G401 (cell line): ENCODE measurements around the gene ADAM30. TPM values are rescaled to one million over a fixed set of nuclear protein-coding genes. Genes with fewer than 3 reads are reported as not detected.
"Not testable (repeated sequence)": the region's sequence is repeated elsewhere in the genome, so short reads cannot be mapped to it uniquely, and the experiment has no call there.

Experiments
- DNase-seq: peaks from one replicate; pipeline ENCODE4 v3.0.0-alpha.2; 2015; ENCODE audit warnings: low spot score
- in situ Hi-C: cut with HindIII; loops from 2 replicates; pipeline ENCODE4 v1.10.0; 2016; ENCODE audit warnings: low sequenced_read_pairs, mixed read lengths
- total RNA-seq: library from RNA; depleted of rRNA; stranded (reverse); fragments of >200 nt; shearing (Covaris generic); gene quantifications from 2 replicates; pipeline ENCODE4 v1.2.3, GENCODE V29; 2014

Gene ADAM30
- total RNA-seq, 1 experiment from 2014 or later = not detected

GRCh38 chr1:119882132-119883049 is 13.9 kb downstream of the ADAM30 start:
- DNase-seq = no peak
- in situ Hi-C loops = no loop called here

DNA sequence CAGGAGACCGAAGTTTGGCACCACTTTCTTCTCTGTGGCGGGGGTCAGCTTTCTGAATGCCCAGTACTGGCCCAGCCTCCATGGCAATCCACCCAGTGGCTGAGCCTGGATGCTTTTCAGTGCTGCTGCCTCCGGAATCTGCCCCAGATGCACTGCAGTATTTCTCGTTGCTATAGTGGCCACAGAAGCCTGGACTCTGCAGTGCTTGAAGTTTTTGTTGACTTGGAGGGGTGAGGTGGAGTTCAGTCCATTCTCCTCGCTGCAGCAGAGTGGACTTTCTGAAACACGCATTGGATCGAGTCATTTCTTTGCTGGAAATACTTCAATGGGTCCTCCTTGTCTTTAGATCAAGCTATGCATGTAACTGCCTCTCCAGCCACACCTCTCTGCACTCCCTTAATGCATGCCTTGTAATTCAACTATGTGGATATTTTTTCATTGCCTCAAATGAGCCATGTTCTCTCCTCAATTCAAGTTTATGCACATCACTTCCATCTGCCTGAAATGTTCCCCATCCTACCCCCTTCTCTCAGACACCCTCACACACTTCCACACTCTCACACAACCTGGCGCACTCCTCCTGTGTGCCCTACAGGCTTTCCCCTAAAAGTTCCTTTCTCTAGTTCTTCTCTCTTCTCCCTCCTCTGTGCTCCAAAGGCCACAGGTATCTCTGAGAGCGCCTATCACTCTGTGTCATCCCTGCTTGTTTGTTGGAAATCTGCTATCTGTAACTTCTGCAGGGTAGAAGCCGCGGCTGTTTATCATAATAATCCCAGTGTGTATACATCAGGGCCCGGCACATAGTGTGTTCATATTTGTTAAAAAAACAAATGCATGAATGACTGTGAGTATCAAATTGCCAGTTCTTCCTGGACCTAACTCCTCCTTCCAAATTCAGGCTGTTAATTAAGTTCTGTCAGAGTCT is 16.5 kb downstream of the ADAM30 start:
- in situ Hi-C loops = no loop called here

DNA sequence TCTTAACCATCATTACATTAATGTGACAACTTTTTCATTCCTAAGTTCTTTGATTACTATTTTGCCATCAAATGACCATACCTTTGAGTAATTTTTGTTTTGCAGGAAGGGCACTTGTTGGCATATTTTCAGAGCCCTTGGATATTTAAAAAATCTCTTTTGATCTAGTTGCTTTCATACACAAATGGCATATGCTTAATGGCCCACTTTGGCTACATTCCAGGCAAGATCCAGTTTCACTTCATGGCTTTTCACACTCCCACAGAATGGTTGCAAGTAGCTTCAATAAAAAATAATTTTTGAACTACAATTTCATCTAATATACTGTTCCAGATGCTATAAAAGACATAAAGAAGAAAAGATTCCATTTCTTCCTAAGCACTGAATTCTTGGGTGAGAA is 18.1 kb downstream of the ADAM30 start:
- in situ Hi-C loops = no loop called here
- DNase-seq = no peak

More for the DNA sequence above, 16.5 kb downstream of the ADAM30 start:
- DNase-seq = no peak

GRCh38 chr1:119874186-119874585 is 22.1 kb downstream of the ADAM30 start:
- DNase-seq = no peak
- in situ Hi-C loops = no loop called here

- DNase-seq = no peak
- in situ Hi-C loops = no loop called here
Observed at GRCh38 chr1:119873135-119874015, 22.9 kb downstream of the ADAM30 start.

DNA sequence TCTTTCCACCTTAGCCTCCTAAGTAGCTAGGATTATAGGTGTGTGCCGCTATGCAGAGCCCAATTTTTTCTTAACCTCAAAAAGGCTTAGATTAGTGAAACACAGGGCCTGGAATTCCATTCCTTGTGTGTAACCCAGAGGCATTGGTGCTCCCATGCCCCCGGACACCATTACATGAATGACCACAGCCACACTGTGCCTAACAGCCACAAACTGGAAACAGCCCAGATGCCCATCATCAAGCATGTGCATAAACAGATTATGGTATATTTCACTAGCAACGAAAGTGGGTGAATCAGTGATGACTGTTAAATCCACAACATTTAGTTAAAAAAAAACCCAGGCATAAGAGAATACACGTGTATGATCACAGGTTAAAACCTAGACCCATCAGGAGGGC is 24.4 kb downstream of the ADAM30 start:
- no peak for DNase-seq
- in situ Hi-C loops = no loop called here

DNA sequence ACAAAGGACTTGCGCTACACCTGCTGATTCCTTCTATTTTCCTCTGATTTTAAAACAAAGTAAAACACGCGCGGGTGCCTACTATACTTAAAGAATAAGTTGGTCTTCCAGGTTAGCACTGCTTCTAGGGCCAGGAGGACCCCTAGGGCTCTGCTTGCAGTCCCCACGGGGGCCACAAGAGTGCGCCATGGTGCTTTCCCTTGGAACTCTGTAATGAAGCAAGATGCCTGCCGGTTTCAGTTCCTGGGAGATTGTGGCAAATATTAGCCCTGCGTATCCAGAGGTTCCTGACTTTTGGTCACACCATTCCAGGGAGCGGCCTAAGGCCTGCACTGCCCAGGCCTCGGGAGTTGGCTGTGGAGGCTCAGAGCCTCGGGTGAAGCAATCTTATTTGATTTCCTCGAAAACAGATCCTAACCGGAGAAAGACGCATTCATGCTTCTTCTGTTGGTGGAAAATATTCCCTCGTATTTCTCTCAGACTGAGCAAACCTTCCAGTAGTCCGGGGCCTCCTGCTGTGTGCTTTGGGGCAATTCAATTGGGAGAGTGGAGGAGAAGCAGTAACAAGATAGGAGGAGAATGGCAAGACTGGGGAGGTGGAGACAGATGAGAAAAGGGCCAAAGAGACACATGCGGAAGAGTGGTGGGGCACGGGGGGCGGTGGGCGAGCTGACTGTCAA is 25.3 kb downstream of the ADAM30 start:
- in situ Hi-C loops = no loop called here
- DNase-seq = peak; percentile 41

DNA sequence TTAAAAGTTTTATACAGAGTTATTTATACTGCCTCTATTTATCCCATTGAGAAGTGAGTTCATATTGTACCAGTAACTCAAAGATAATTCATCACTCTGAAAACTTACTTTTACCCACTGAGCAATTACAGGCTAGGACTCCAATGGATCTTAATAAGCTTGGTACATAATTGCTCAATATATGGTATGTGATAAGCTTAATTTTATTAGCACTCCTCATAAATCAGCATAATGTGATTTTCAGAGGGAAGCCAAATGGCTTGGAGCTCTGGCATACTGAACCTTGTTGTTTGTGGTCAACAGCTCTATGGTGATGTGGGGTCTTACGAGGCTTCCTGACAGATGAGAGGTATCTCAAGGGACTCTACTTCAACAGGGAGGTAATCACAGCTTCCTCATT is 26.3 kb downstream of the ADAM30 start:
- in situ Hi-C loops = no loop called here
- DNase-seq = no peak

DNA sequence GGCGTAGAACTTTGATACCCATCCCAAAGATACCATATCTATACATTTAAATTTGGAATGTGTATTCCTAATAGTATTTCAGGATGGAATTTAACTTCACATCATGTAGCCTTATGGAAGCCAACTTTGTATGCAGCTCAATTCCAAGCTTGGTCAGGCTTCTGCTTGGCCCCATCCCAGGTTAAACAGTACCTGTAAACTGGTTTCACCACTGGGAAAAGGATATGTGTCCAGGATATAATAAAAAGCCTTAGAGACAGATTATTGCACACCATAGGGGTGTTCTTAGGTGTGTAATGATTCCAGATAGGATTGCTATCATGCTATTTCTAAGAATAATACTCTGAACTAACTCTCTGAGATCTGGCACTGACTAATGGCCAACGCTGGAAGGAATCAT is 28.1 kb downstream of the ADAM30 start:
- in situ Hi-C loops = no loop called here
- DNase-seq = no peak

DNA sequence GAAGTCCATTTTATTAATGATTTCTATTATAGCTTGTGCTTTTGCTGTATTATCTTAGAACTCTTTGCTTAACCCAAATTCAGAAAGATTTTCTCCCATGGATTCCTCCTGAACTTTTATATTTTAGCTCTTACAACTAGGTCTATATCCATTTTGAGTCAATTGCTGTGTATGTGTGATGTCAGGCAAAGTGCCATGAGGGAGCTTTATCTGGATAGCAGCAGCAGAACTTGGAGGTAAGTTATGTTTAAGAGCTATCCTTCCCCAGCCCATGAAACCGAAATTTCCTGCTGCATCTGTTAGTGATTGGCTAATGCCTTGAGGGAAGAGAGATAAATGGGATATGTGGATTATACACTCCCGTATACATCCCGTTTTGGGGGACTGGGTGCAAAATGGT is 29.9 kb downstream of the ADAM30 start:
- DNase-seq = no peak
- in situ Hi-C loops = no loop called here

- no peak for DNase-seq
- in situ Hi-C loops = no loop called here
Observed at GRCh38 chr1:119865627-119866026, 30.7 kb downstream of the ADAM30 start.

- in situ Hi-C loops = no loop called here
- no peak for DNase-seq
Observed at GRCh38 chr1:119862276-119862675, 34.0 kb downstream of the ADAM30 start.

- in situ Hi-C loops = no loop called here
Observed at GRCh38 chr1:119861547-119861946, 34.8 kb downstream of the ADAM30 start.

GRCh38 chr1:119859647-119860046 is 36.7 kb downstream of the ADAM30 start:
- in situ Hi-C loops = no loop called here
- DNase-seq = no peak

More at GRCh38 chr1:119861547-119861946, 34.8 kb downstream of the ADAM30 start:
- no peak for DNase-seq

DNA sequence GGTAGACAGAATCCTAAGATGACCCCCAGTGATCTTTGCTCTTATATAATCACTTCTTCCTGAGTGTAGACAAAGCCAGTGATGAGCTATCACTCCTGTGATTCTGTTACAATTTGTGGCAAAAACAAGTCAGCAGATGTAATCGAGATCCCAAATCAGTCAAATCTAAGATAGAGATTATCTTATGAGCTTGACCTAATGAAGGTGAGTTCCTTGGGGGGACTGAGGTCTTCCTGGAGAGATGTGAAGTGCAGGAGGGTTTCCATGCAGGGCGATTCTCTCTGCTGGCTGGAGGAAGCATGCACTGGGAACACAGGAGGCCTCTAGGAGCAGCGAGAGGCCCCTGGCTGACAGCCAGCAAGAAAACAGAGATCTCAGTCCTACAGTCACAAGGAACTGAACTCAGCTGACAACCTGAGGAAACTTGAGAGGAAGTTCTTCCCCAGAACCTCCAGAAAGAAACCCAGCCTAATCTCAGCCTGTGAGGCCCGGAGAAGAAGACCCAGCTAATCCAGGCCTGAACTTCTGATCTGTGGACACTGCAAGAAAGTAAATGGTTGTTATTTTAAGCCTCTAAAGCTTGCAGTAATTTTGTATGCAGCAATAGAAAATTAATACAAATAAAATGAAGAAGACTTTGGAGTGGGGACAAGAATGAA is 37.6 kb downstream of the ADAM30 start:
- in situ Hi-C loops, DNase-seq: not testable (repeated sequence)

DNA sequence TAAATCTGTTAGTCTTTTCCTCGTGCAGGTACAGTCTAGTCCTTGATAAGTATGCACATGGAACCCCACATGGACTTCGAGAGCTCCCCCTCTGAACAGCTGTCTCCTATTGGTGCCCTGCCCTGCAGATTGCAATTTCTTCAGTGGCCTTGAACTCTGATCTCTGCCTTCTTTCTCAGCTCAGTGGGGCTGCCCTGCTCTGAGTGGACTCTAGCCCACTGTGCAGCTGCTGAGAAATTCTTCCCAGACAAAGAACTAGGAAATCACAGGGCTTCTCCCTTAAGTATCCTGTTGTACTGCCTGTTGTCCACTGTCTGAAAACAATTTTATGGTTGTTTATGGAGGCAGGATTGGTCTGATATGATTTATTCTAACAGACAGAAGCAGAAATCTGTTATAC is 38.2 kb downstream of the ADAM30 start:
- no peak for DNase-seq
- in situ Hi-C loops = no loop called here

- in situ Hi-C loops = no loop called here
Observed at GRCh38 chr1:119853155-119853554, 43.2 kb downstream of the ADAM30 start.

DNA sequence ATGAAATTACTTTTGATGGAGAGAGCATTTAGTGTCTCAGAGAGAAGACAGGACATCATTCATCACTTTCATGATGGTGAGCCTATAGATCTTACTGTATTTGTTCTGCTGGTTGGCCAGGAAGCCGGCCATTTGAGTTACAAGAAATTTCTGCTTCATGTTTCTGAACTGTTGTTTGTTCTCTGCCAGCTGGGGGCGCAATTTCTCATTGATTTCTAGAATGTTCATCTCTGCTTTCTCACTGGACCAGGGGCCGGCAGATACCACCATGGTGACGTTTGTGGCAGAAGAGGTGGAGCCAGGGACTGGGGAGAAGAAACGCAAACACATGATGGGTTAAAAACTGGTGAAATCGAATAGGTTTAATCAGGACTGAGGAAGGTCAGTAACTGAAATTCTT is 52.1 kb downstream of the ADAM30 start:
- DNase-seq = not testable (repeated sequence)

More at GRCh38 chr1:119853155-119853554, 43.2 kb downstream of the ADAM30 start:
- DNase-seq = no peak

More for the DNA sequence above, 52.1 kb downstream of the ADAM30 start:
- in situ Hi-C loops = not testable (repeated sequence)
